Measurements from ENCODE around the gene KCNH4.
A peak's percentile ranks its signal among the peaks of the same experiment; 100 is the strongest.
"Not testable (repeated sequence)": the region's sequence is repeated elsewhere in the genome, so short reads cannot be mapped to it uniquely, and the experiment has no call there.

KCNH4 gene

DNA sequence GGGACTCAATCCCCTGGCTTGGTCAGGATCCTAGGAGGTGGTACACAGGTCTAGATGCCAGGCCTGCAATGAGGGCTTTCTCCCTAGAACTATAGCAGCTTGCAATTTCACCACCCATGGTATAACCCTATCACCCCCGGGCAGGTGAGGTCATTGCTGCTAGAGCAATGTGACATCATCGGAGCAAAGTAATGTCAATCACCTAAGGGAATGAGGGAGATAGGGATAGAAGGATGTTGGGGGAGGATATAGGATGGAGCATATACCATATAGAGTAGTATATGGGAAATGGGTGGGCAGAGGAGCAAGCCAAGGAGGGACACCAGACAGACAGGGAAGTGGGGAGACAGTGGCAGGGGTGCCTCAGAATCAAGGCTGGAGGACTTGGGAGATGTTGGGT lies 3.3 kb downstream of the KCNH4 start:
- no peak for DNase-seq

DNA sequence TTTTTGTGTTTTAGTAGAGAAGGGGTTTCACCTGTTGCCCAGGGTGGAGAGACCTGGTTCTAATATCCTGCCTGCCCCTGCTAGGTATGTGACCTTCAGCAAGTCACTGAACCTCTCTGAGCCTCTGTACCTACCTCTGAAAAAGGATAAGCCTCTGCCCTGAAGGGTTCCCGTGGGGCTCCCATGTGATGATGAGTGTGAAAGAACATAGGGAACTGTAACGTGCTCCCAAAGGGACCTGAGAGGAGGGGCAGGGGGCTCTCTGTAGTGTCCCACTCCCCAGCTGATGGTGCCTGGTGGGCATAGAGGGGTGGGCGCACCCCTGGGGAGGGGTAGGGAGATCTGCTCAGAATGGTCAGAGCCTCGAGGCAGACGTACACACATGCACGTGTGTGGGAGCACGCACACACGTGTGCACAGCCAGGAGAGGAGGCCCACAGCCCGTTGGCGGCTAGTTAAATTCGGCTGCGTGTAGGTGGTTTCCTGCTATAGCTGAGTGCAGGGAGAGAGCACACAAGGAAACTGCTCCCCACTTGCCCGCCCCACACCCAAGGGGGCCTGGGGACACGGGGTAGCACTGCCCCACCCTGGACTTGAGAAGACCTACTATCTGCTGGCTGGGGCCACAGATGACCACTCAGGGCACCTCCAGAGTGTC lies 6.7 kb downstream of the KCNH4 start:
- no peak for DNase-seq

DNA sequence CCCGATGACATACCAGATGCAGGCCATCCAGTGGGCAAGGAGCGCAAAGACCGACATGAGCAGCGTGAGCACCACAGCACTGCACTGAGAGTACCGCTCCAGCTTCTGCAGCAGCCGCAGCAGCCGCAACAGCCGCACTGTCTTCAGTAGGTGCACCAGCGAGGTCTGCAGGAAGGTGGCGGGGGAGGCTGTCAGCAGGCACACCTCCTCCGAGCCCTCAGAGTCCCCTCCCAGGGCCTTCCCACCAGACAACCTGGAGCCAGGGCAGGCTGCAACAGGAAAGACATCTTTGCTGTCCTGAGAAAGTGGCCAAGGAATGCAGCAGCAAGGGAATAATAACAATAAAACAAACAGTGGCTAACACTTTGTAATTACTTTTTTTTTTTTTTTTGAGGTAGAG lies 9.1 kb downstream of the KCNH4 start:
- DNase-seq, result no peak

DNA sequence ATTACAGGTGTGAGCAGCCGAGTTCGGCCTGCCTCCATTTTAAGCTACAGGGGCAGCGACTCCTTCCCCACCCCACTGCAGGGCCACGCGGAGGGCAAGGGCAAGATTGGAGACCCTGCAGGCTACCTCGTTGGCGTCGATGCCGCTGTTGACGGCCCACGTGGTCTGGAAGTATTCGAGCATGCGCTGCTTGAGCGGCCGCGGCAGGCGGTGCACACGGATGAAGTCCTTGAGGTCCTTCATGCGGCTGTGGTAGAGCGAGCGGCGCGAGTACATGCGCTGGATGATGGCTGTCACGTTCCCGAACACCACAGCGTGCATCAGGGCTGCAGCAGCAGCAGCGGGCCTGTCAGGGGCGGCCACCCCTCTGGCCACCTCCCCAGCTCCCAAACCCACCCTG lies 11.6 kb downstream of the KCNH4 start:
- DNase-seq, result no peak

DNA sequence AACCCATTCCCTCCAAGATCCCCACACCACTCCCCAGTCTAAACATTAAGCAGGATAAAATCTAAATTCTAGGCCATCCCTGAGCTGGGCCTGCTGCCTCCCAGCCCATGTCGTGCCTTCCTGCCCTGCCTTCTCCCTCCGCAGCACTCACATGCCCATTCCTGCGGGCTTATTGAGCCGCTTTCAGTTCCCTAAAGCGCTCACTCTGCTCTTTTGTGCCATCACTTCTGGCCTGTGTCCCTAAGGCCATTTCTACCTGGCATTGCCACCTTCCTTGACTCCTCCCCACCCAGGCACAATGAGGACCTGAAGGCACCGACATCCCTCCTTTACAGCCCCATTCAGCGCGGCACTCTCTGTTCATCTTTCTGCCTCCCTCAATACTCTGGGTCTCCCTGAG lies 13.1 kb downstream of the KCNH4 start:
- no peak for DNase-seq

DNA sequence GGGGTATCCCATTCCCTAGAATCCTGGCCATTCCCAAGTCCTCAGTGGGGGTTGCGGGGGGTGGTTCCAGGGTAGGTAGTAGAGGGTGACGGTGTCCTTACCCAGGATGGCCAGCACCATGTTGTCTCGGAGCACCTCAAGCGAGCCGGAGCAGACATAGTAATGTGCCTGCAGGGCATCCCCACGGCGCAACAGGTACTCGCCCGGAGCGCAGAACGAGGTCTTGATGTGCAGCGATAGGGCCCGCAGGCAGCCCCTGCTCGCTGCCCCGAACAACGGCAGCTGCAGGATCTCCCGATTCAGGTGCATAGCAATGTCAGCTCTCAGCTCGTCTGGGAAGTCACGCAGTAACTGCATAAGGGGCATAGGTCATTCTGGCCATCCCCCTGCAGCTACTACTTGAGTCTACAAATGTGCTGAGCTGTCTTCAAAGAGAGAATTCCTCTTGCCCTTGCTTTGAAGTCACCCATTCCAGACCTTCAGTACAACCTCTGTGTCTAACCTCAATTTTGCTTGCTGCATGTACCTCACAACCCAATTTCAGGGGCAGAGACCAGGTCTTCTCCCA lies 14.7 kb downstream of the KCNH4 start:
- DNase-seq, result no peak

DNA sequence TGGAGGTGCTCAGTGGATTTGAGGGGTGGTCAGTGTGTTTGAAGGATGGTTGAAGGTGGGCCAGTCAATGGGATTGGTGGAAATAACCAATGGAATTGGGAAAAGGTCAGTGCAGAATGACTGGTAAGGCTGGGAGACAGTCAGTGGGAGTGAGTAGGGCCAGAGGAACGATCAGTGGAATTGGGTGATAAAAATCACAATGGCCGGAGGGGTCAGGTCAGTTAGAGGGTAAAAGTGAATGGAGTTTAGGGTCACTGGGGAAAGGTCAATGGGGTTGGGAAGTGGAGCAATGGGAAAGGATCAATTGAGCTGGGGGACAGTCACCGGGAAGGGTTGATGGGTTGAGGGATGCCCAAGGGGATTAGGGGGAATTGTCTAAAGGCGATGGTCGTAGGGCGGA lies 15.2 kb downstream of the KCNH4 start:
- no peak for DNase-seq

DNA sequence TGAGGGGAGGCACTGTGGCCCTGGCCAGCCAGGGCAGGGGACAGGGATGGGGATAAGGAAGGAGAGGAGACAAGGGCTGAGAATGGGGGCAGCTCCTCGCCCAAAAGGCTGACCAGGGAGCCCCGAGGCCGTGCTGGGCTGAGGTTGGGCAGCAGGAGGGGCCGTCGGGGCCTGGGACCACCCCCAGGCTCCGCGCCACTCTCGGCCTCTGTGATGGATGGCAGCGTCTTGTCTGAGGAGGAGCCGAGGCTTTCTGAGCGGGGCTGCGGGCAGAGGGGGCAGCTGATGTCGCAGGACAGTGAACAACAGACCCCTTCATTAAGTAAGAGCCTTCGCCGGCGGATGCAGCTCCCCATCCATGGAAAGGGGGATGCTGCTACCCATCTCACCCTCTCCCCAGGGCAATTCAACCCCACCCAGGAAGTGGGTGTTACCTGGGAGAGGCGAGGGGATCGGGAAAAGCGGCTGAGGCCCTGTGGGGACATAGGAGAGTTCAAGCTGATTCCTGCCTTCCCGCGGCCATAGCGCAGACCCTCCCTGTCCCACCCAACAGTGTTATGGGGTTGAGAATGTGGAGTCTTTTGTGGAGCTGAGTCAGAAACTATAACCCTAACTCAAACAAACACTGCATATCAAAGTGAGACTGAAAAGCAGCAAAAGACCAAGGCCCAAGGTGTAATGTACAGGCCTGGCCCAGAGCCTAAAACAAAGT lies 17.1 kb downstream of the KCNH4 start:
- no peak for DNase-seq

DNA sequence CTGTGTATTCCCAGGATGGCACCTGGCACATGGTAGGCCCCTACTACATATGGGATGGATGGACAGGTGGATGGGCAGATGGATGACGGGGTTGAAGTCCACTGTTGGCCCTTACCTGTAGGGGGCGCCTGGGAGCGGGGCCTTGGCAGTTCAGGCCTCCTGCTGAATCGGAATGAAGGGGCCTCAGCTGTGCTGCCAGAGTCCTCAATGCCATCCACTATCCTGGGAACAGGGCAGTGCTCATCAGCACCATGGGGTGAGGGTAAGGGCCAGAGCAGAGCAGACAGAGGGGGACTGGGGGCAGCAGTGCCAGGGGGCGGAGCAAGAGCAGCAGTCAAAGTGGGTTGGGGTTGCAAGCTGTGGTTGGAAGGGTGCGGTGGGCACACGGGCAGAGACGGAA lies 17.8 kb downstream of the KCNH4 start:
- DNase-seq, result peak; percentile 47

DNA sequence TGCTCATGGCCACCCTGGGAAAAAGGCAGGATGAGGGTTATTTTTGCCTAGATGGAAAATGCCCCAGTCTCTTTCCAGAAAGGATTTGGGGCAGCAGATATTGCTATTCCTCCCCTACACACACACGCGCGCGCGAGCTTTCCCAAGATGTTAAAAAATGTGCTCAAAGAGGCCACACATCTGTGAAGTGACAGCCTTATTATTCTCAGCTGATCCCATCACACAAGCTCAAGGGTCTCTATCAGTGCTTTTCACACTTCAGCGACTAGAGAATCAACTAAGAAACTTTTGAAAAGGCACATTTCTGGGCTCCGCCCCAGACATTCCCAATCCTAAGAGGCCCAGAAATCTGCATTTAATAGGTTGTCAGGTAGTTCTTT lies 20.4 kb downstream of the KCNH4 start:
- no peak for DNase-seq

DNA sequence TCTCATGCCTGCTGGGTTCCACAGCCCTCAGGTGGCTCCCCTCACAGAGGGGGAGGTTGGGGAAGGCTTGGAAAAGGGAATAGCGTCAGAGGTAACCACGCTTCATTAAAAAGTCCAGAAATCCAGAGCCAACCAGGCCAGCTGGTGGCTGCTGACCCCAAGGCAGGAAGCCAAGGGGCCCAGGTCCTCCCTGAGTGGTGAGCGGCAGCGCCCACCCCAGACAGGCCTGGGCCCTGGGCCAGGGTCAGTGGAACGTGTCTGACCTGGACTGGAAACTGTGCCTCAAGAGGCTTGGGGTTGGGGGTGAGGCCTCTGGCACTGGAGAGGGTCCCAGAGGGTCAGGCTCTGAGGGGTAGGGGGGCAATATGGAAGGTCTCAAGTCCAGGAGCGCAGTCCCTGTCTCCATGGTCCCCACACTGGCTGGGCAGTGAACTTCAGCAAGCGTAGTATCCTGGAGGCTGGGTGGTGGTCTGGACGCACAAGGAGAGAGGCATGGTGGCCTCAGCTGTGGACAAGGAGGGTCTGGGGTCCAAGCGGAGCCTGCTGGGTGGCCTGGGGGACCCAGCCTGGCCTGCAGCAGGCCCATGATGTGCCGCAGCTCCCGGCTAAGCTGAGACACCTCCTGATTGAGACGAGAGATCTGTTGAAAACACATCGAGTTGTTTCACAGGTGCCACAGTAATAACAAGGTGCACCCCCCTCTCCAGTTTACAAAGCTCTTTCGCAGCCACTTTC lies 21.0 kb downstream of the KCNH4 start:
- no peak for DNase-seq

DNA sequence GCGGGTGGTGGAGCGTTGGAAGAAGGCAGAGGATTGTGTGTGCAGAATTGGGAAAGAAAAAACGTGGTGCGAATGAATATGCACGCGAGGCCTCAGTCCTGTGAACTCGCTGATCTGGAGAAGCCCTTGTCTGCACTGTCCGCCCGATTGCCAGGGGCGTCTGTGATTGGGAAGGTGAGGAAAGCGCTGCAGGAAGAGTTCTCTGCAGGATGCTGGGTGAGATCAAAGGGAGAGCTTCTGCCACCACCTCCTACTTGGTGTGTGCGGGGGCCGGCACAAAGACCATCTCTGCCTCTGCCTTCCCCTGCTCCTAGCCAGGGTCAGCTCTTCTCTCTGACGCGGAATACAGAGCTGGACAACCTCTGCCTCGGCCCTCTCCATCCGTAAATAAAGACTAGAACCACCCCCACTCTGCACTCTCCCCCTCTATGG lies 25.3 kb downstream of the KCNH4 start:
- no peak for DNase-seq

DNA sequence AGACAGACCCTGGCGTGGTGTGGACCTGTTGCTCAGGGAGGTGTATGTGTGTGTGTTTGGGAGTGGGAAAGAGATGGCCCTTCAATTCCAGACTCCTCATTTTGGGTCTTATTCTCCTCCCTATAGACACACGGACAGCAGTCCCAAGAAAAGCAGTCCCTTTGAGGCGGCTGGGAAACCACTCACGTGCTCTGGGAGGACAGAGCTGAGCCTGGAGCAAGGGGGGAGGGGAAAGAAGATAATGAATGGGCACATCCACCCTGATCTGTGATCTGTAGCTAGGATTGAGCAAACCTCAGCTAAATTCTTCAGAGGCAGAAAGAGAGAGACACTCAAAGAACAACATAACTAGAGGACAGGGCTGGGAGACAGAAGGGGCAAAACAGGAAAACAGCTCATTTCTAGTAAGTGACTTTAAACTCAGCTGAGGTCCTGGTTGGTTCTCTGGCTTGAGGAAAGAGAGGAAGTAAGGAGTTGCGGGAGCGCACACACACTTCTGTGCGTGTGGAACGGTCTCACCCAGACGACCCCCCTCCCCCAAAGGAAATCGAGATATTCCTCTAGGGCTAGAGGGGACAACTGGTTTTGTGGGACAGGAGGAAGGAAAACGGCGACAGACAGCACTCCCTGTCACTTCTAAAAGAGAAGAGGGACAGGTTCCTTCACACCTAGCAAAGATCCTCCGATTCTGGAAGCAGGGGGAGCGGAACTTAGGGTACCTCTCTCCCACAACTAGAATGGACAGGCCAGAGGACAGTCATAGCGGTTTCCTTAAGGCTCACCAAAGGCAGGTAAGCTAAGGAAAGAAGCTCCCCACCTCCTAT lies 26.8 kb downstream of the KCNH4 start:
- no peak for DNase-seq

DNA sequence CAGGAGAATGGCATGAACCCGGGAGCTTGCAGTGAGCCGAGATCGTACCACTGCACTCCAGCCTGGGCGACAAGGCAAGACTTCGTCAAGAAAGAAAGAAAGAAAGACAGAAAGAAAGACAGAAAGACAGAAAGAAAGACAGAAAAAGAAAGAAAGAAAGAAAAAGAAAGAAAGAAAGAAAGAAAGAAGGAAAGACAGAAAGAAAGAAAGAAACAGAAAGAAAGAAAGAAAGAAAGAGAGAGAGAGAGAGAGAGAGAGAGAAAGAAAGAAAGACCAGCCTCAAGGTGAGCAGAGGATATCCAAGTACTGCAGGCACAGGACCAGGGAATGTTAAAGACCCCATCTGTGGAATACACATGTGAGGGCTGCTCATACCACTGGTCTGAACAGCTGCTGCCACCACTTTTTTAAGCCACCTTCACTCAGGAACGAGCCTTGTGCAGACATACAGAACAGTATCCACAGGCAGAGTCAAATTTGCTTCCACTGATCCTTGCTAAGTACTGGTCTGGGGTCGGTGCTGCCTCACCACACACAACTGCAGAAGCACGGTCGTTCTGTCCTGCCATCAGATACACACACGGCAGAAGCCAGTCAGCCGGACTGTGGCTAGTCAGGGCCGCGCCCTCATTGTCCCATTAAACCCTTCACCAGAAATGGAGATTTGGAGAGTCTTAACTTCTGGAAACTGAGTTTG lies 33.9 kb downstream of the KCNH4 start:
- DNase-seq, result no peak

DNA sequence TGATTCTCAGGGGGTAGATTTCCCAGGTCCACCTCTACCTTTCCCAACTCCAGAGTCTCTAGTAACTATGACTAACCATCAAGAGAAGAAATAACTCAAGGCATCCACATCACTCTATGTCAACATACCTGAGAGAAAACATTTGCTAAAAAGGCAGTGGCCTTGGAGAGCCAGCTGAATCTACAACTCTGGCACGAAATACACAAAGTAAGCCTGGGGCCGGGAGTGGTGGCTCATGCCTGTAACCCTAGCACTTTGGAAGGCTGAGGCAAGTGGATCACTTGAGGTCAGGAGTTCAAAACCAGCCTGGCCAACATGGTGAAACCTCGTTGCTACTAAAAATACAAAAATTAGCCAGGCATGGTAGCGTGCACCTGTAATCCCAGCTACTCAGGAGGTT lies 37.8 kb downstream of the KCNH4 start:
- DNase-seq, result not testable (repeated sequence)

DNA sequence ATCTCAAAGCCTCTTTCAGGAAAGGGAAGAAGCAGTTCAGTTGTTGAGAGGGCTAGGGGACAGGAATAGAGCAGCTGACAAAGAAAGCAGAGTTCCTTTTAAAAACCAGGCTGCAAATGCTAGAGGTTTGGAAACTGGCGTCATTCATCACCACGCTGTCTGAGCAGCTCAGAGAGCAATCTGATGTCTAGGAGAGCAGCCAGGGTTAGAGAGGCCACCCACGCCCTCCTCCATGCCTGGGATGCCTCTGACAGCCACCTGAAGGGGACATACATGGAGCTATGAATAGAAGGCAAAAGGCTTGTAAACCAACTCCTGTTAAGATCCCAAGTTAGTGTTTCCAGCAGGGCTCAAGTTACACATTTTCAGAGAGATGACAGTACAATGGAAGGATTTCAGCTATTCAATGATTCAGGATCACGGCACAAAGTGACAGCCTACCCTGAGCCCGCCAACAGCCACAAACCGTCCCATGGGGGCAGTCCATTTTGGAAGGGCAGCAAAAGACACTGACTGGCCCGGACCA lies 38.5 kb downstream of the KCNH4 start:
- no peak for DNase-seq

DNA sequence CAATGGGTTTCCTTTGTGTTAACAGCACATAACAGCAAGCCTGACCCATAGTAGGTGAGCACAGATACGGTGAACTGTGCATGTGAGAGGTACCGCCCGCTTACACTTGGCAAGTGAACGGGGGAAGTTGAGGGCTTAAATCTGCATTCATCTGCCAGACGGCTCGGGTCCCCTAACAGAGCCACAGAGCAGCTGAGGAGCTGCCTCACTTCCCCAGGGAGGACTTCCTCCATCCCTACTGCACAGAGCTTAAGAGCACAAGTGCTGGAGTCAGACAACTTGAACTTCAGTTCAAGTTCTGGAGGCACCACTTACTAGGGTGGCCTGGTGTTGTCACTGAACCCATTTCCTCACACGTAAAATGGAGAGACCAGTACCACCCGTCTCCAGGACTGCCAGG lies 39.6 kb downstream of the KCNH4 start:
- no peak for DNase-seq

DNA sequence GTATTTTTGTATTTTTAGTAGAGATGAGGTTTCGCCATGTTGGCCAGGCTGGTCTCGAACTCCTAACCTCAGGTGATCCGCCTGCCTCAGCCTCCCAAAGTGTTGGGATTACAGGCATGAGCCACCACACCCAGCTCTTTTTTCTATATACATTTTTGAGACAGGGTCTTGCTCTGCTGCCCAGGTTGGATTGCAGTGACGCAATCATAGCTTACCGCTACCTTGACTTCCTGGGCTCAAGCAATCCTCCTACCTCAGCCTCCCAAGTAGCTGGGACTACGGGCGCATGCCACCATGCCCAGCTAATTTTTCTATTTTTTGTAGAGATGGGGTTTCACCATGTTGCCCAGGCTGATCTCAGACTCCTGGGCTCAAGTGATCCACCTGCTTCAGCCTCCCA lies 40.3 kb downstream of the KCNH4 start:
- DNase-seq, result not testable (repeated sequence)

DNA sequence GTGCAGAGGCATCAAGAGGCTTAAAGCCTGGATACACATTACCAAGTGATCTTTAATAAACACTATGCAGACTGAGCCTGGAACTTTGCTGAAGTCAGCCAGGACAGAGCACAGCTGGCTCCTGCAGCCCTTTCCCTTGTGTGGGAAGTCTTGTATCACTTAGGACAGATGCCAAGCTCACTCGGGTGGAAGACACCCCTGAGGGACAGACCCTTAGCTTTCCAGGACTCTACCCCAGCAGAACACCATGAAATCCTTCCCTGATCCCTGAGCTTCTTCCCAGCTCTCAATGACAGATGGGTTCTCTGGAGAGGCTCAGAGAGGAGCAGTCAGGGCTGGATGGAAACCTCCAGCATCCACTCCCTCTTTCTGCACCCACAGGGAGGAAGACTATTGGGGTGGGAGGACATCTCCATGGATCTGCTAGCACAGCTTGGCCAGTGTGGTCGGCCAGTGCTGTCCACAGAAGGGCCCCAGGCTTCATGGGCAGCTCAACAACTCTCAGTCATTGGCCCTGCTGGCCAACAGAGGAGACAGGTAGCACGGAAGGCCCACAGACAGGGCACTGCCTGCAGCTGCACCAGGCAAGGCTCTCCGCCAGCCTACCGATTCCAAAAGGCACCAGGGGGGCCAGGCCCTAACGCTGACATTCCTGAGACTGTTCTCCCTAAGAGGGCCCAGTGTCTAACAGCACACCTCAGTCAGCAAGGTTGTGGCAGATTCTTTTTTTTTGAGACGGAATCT lies 42.0 kb downstream of the KCNH4 start:
- DNase-seq, result no peak

DNA sequence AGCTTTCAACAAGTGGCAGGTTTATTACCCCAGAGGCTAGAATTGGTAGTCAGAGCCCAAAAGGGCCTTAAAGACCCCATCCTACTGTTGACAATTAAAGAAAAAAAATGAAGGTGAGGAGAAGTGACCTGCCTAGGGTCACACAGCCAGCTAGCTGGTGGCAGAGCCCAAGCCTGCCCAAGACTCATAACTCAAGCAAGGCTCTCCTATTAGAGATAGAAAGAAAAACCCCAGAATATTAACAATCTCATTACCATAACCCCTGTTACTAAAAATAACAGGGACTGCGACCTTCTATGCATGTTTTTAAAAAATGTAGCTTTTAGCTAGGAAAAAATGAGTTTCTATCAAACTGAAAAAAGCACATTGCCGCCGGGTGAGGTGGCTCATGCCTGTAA lies 44.3 kb downstream of the KCNH4 start:
- no peak for DNase-seq

Measured in stimulated activated CD4-positive, alpha-beta T cell treated with anti-CD3 and anti-CD28 coated beads, Interleukin-4, amount 100 ng/mL, for 24 hours (primary cell).